H7 (cell line): Measurements from ENCODE around the gene PATL2. TPM values are rescaled to one million over a fixed set of nuclear protein-coding genes. Genes with fewer than 3 reads are reported as not detected.

Experiments used
- total RNA-seq: library from RNA; depleted of rRNA; stranded (reverse); fragments of >200 nt; shearing (Covaris generic); gene quantifications from 2 replicates; pipeline ENCODE4 v1.2.3, GENCODE V29; 2014; rRNA removed

The PATL2 gene
- total RNA-seq, 1 experiment from 2014 or later, result 0.24 TPM

Other genes with a start within 250 kb of the PATL2 start
- 32.7 and 34.3 TPM in 2 replicates for gene EIF3J, start 174.2 kb downstream of the PATL2 start, total RNA-seq
- gene SPG11, start 47.7 kb downstream of the PATL2 start, total RNA-seq, result 34.3 and 36.4 TPM in 2 replicates
- gene B2M, start 194 bp upstream of the PATL2 start, total RNA-seq, result 194 and 254 TPM in 2 replicates
- 5.4 and 6.2 TPM in 2 replicates for gene TRIM69, start 25.2 kb upstream of the PATL2 start, total RNA-seq
- gene TERB2, start 245.4 kb upstream of the PATL2 start, total RNA-seq, result not detected in 2 replicates